AG04449 (cell line): Measurements from ENCODE around the gene ELOVL4.

Experiments
- CTCF ChIA-PET: fragments of 350-600 bp; formaldehyde crosslinking; extraction: SDS; loops from one replicate; lab custom pipeline; 2021; ENCODE audit warnings: antibody characterized with exemption; lab: Yijun Ruan, JAX
- POLR2A ChIA-PET: fragments of 400-600, 350-600 bp; formaldehyde crosslinking; extraction: SDS; loops from one replicate; lab custom pipeline; 2020; ENCODE audit warnings: antibody characterized with exemption, inconsistent platforms; lab: Yijun Ruan, JAX
- DNase-seq: peaks from one replicate; pipeline ENCODE4 v3.0.0-alpha.2; 2010; ENCODE audit warnings: low read depth, low spot score
- H3K4me3 ChIP-seq: 2 replicates; pipeline ENCODE4 v1.5.1; 2011; ENCODE audit warnings: low read depth, mild to moderate bottlenecking, control low read depth, low read length
- TF ChIP-seq, protein P1 (sequence below): IDR thresholded peaks from one replicate; pipeline ENCODE4 v1.5.1; 2011; ENCODE audit warnings: mild to moderate bottlenecking, moderate library complexity, low read length, control low read depth, inconsistent platforms; ENCODE audit not compliant: insufficient read depth; ENCODE audit errors: missing control alignments

ELOVL4 gene

DNA sequence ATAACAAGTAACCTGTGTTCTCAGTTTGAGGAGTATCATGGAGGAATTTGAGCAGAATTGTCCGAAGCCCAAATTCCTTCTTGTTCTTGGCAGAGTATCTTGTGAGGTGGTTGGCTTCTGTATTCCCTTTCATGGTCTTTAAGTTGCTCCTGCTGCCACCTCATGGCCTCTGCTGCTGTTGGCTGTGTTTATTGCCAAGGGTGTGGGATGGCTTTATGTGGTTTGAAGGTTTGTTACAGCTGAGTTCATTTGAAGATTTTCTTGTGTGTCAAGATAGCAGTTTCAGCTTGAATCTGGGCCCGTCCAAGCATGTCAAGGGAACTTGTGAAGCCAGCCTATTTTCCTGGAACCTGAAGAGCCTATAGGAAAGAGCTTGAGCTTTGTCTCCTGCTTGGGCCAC is 36.9 kb upstream of the ELOVL4 start:
- DNase-seq: no peak
- TF ChIP-seq, protein P1, sequence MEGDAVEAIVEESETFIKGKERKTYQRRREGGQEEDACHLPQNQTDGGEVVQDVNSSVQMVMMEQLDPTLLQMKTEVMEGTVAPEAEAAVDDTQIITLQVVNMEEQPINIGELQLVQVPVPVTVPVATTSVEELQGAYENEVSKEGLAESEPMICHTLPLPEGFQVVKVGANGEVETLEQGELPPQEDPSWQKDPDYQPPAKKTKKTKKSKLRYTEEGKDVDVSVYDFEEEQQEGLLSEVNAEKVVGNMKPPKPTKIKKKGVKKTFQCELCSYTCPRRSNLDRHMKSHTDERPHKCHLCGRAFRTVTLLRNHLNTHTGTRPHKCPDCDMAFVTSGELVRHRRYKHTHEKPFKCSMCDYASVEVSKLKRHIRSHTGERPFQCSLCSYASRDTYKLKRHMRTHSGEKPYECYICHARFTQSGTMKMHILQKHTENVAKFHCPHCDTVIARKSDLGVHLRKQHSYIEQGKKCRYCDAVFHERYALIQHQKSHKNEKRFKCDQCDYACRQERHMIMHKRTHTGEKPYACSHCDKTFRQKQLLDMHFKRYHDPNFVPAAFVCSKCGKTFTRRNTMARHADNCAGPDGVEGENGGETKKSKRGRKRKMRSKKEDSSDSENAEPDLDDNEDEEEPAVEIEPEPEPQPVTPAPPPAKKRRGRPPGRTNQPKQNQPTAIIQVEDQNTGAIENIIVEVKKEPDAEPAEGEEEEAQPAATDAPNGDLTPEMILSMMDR: no peak
- POLR2A ChIA-PET: no interaction called here
- CTCF ChIA-PET: no interaction called here
- no peak overlapping the region for H3K4me3 ChIP-seq

DNA sequence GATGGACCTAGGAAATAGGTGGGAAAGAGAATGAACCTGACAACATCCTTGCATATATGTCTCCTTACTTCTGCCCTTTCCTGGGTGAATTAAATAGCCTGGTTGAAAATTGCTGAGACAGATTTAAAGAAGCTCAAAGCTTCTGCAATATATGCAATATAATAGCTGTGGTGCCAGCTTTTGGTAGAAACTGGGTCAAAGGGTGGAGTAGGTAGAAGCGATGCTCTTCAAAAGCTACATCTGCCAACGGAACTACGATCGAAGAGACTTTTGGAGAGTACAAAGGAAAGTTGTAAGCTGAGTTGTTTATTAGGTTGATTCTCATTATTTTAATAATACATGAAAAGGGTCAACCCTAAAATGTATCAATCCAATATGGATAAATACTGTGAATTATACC is 34.3 kb upstream of the ELOVL4 start:
- POLR2A ChIA-PET: no interaction called here

DNA sequence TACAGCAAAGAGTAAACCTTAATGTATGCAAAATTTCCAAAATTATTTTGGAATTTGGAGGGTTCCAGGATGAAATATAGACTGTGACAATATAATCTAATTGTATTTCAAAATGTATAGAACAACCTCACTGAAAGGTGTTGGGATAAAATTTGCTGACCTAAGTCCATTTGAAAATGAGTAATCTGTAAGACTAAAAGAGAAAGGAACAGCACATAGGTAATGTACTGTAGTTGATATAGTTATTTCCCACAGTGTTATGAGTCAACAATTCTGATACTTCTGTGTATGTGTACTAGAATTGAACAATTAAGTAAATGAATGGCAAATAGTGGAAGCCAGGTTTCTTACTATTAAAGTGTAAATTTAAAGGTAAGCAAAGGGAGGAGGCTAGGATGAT is 23.8 kb upstream of the ELOVL4 start:
- CTCF ChIA-PET: interaction anchor here (0.6 kb wide), 1 partner anchor 66 kb away, joined by 4 read pairs; no protein-coding TSS in a partner anchor
- DNase-seq: no peak
- POLR2A ChIA-PET: no interaction called here
- TF ChIP-seq, protein P1: no peak
- no peak overlapping the region for H3K4me3 ChIP-seq

More for the DNA sequence above, 34.3 kb upstream of the ELOVL4 start:
- CTCF ChIA-PET: interaction anchor here (1.5 kb wide), 1 partner anchor 33 kb away, joined by 4 read pairs; no protein-coding TSS in a partner anchor
- DNase-seq: no peak
- H3K4me3 ChIP-seq: no peak overlapping the region
- TF ChIP-seq, protein P1: no peak

DNA sequence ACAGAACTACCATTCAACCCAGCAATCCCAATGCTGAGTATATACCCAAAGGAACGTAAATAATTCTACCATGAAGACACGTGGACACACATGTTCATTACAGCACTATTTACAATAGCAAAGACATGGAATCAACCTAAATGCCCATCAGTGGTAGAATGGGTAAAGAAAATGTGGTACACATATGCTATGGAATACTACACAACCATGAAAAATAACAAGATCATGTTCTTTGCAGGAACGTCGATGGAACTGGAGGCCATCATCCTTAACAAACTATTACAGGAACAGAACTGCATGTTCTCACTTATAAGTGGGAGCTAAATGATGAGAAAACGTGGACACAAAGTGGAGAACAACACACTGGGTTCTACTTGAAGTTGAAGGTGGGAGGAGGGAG is 22.4 kb upstream of the ELOVL4 start:
- no peak overlapping the region for H3K4me3 ChIP-seq
- ChIA-PET POLR2A (no interaction called here), CTCF (no interaction called here)
- TF ChIP-seq, protein P1: no peak
- DNase-seq: no peak

DNA sequence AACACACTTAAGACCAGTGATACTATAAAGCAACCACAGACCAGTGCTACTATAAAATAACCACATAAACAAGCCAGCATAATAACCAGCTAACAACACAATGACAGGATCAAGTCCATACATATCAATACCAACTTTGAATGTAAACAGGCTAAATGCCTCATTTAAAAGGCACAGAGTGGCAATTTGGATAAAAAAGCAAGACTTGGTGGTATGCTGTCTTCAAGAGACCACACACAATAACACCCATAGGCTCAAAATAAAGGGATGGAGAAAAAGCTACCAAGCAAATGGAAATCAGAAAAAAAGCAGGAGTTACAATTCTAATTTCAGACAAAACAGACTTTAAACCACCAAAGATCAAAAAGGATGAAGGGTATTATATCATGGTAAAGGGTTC is 19.8 kb upstream of the ELOVL4 start:
- DNase-seq: no peak
- CTCF ChIA-PET: interaction anchor here (1.8 kb wide), 1 partner anchor 18 kb away, joined by 6 read pairs; no protein-coding TSS in a partner anchor
- POLR2A ChIA-PET: no interaction called here
- no peak overlapping the region for H3K4me3 ChIP-seq
- TF ChIP-seq, protein P1: no peak

DNA sequence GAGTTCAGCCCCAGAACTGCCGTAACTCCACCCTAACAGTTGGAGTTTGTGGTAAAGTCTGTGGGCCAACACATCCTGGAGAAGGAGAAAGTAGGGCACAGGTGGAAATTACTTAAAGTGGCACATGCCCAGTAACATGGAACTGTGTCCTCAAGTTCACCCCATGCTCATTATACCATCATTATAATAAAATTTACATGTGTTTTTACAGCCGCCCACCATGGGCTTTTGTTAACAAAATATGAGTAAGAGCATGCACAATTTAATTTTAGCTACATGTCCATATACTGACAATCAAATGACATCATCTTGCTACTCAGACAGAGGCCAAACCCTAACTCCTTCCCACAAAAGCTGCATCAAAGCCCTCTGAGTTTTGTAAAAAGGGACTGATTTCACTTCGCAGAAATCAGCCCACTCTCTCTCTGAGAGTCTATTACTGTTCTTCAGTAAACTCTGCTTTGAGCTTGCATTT is 17.3 kb upstream of the ELOVL4 start:
- H3K4me3 ChIP-seq: no peak overlapping the region
- no peak for DNase-seq
- CTCF ChIA-PET: interaction anchor here (1.6 kb wide), 1 partner anchor 15 kb away, joined by 8 read pairs; no protein-coding TSS in a partner anchor
- TF ChIP-seq, protein P1: no peak
- POLR2A ChIA-PET: no interaction called here
